ENCODE results near the gene NR2E3. TPM values are rescaled to one million over a fixed set of nuclear protein-coding genes. Genes with fewer than 3 reads are reported as not detected.

Gene NR2E3
- total and polyA plus RNA-seq, 2 donors from 2014 or later = 0.19 TPM; not detected in 1

DNA sequence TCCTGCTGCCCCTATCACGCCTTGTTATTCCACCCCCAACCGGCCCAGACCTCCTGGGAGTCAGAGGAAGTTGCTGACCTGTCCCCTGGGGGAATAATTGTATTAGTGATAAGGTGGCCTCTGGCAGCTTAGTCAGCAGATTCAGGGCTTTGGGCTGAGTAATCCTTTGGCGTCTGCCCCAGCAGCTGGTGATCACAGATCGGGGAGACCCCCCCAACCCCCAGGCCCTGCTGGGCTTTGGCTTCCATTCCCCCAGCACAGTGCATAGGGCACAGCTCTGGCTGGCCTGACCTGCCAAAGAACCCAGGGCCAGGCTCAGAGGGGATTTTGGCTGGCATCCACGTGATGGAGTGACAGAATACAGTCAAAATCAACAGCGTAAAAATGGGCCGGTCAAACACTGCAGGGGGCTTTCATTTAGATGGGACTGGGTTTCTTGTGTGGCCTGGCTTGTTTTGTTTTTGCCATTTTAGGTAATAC, 3.9 kb upstream of the NR2E3 start:
- H3K27ac ChIP-seq (ENCODE audit: low read depth in 2 of 2, low read length in 2 of 2) = no peak overlapping the region
- H3K27me3 ChIP-seq (ENCODE audit: control insufficient read depth, insufficient read depth, low read length) = no peaks in the 10 kb centered on the region
- H3K9ac ChIP-seq (ENCODE audit: low read length in 3 of 3) = no peak overlapping the region
- DNase-seq = peak in 1 of 5 donors; percentile 79
- H3K36me3 ChIP-seq (ENCODE audit: control insufficient read depth in 2 of 3, insufficient read depth in 3 of 3, low read length in 3 of 3) = no peaks in the 10 kb centered on the region
- intact Hi-C loops (cut with DNase I) = no loop called here
- H3K4me1 ChIP-seq (ENCODE audit: control insufficient read depth in 2 of 3, insufficient read depth in 2 of 3, low read depth in 1 of 3, low read length in 3 of 3) = peaks cover 0 to 14% (median 8%) of the 10 kb centered on the region in 3 donors
- TF ChIP-seq, protein P1, sequence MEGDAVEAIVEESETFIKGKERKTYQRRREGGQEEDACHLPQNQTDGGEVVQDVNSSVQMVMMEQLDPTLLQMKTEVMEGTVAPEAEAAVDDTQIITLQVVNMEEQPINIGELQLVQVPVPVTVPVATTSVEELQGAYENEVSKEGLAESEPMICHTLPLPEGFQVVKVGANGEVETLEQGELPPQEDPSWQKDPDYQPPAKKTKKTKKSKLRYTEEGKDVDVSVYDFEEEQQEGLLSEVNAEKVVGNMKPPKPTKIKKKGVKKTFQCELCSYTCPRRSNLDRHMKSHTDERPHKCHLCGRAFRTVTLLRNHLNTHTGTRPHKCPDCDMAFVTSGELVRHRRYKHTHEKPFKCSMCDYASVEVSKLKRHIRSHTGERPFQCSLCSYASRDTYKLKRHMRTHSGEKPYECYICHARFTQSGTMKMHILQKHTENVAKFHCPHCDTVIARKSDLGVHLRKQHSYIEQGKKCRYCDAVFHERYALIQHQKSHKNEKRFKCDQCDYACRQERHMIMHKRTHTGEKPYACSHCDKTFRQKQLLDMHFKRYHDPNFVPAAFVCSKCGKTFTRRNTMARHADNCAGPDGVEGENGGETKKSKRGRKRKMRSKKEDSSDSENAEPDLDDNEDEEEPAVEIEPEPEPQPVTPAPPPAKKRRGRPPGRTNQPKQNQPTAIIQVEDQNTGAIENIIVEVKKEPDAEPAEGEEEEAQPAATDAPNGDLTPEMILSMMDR (IDR thresholded peaks at IDR 0.05; ENCODE audit: borderline replicate concordance, extremely low read depth, insufficient read depth) = no peak
- no peak overlapping the region for H3K4me3 ChIP-seq (ENCODE audit: low read length in 3 of 3)
- no peak for FAIRE-seq
- no peaks in the 10 kb centered on the region for H3K9me3 ChIP-seq (ENCODE audit: control insufficient read depth in 2 of 3, insufficient read depth in 1 of 3, low read length in 3 of 3)

GRCh38 chr15:71807125-71807629, 3.2 kb upstream of the NR2E3 start:
- TF ChIP-seq, protein P1 (IDR thresholded peaks at IDR 0.05; ENCODE audit: borderline replicate concordance, extremely low read depth, insufficient read depth) = no peak
- Histone ChIP-seq H3K27ac (ENCODE audit: low read depth in 2 of 2, low read length in 2 of 2) (no peak overlapping the region), H3K9me3 (ENCODE audit: control insufficient read depth in 2 of 3, insufficient read depth in 1 of 3, low read length in 3 of 3) (no peaks in the 10 kb centered on the region), H3K9ac (ENCODE audit: low read length in 3 of 3) (no peak overlapping the region), H3K36me3 (ENCODE audit: control insufficient read depth in 2 of 3, insufficient read depth in 3 of 3, low read length in 3 of 3) (no peaks in the 10 kb centered on the region), H3K27me3 (ENCODE audit: control insufficient read depth, insufficient read depth, low read length) (no peaks in the 10 kb centered on the region), H3K4me3 (ENCODE audit: low read length in 3 of 3) (no peak overlapping the region), H3K4me1 (ENCODE audit: control insufficient read depth in 2 of 3, insufficient read depth in 2 of 3, low read depth in 1 of 3, low read length in 3 of 3) (peaks cover 0 to 14% (median 8%) of the 10 kb centered on the region in 3 donors)
- FAIRE-seq (no peak), DNase-seq (peak in 4 of 5 donors; percentile 46 to 73 (median 60))
- intact Hi-C loops (cut with DNase I) = no loop called here

DNA sequence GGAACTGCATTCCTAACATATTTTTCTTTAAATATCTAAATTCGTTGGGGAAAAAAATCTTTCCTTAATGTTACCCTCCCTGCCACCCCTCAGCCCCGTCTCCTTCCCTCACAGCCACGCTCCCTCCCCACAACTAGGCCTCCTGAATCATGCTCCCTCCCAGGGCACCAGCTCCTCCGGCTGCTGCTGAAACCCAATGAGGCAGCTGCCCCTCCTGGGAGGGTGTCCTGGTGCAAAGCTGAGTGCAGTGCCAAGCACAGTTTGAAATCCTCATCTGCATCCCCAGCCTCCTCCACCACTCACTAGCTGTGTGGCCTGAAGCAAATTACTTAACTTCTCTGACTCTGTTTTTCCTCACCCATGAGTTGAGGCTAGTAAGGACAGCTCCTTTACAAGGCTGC, 2.7 kb upstream of the NR2E3 start:
- Histone ChIP-seq H3K9ac (ENCODE audit: low read length in 3 of 3) (no peak overlapping the region), H3K27ac (ENCODE audit: low read depth in 2 of 2, low read length in 2 of 2) (no peak overlapping the region), H3K9me3 (ENCODE audit: control insufficient read depth in 2 of 3, insufficient read depth in 1 of 3, low read length in 3 of 3) (no peaks in the 10 kb centered on the region), H3K4me1 (ENCODE audit: control insufficient read depth in 2 of 3, insufficient read depth in 2 of 3, low read depth in 1 of 3, low read length in 3 of 3) (peaks cover 0 to 14% (median 8%) of the 10 kb centered on the region in 3 donors), H3K36me3 (ENCODE audit: control insufficient read depth in 2 of 3, insufficient read depth in 3 of 3, low read length in 3 of 3) (no peaks in the 10 kb centered on the region), H3K27me3 (ENCODE audit: control insufficient read depth, insufficient read depth, low read length) (no peaks in the 10 kb centered on the region), H3K4me3 (ENCODE audit: low read length in 3 of 3) (no peak overlapping the region)
- TF ChIP-seq, protein P1 (IDR thresholded peaks at IDR 0.05; ENCODE audit: borderline replicate concordance, extremely low read depth, insufficient read depth) = no peak
- no peak for FAIRE-seq
- intact Hi-C loops (cut with DNase I) = no loop called here
- DNase-seq = no peak

Data from kidney (tissue), 14 donors.